Transverse colon (tissue), 4 donors: ENCODE measurements around the gene MCCC1. TPM values are rescaled to one million over a fixed set of nuclear protein-coding genes. Genes with fewer than 3 reads are reported as not detected.

Experiments
- DNase-seq: peaks from one replicate; pipeline ENCODE4 v3.0.0-alpha.2; 2019
- H3K27ac ChIP-seq, 4 donors: fragments of 200-600 bp; sonication (generic); 2 replicates each; pipeline ENCODE4 v1.5.1; 2016 to 2018; ENCODE audit warnings: inconsistent platforms in 4 of 4
- H3K27me3 ChIP-seq: fragments of 200-600 bp; sonication (generic); 2 replicates; pipeline ENCODE4 v1.5.1; 2017; ENCODE audit warnings: inconsistent platforms
- H3K36me3 ChIP-seq, 4 donors: fragments of 200-600 bp; sonication (generic); 2 replicates each; pipeline ENCODE4 v1.5.1; 2017 to 2019; ENCODE audit warnings: inconsistent platforms in 4 of 4
- H3K4me1 ChIP-seq, 4 donors: fragments of 200-600 bp; sonication (generic); 2 replicates each; pipeline ENCODE4 v1.5.1; 2017 to 2020; ENCODE audit warnings: inconsistent platforms in 4 of 4
- H3K4me3 ChIP-seq, 4 donors: fragments of 200-600 bp; sonication (generic); 1 replicate in 1 of 4; 2 replicates in 3 of 4; pipeline versions ENCODE4 v1.5.1 to v1.6.1; 2017 to 2019; ENCODE audit warnings: inconsistent platforms in 4 of 4
- H3K9me3 ChIP-seq, 2 donors: fragments of 200-600 bp; sonication (generic); 2 replicates each; pipeline ENCODE4 v1.5.1; 2017 to 2019; ENCODE audit warnings: inconsistent platforms in 2 of 2
- CTCF ChIP-seq, 5 experiments: fragments of 200-600 bp in 3 of 5; fragments of 450-650 bp in 2 of 5; sonication (generic) in 3 of 5; IDR thresholded peaks; 1 replicate in 2 of 5; 2 replicates in 3 of 5; pipeline ENCODE4 v1.5.1; 2016 to 2017; ENCODE audit warnings: antibody characterized with exemption in 5 of 5, inconsistent platforms in 3 of 5, mild to moderate bottlenecking in 2 of 5, moderate library complexity in 1 of 5
- EP300 ChIP-seq: sonication (generic); formaldehyde crosslinking; IDR thresholded peaks from one replicate; pipeline ENCODE4 v1.6.1; 2017; ENCODE audit warnings: antibody characterized with exemption, low read depth
- POLR2A ChIP-seq: fragments of 450-650 bp; IDR thresholded peaks from one replicate; pipeline ENCODE4 v1.6.1; 2016; ENCODE audit warnings: antibody characterized with exemption, mild to moderate bottlenecking, moderate library complexity
- POLR2AphosphoS5 ChIP-seq, 3 donors: sonication (generic); formaldehyde crosslinking; IDR thresholded peaks; one replicate each; pipeline ENCODE4 v1.6.1; 2016; ENCODE audit warnings: antibody characterized with exemption in 3 of 3
- WGBS, 2 donors: methylation state at CpG; one replicate each; pipeline ENCODE4 v1.1.5; 2018; ENCODE audit warnings: low coverage in 1 of 2; 5-methylcytosine and 5-hydroxymethylcytosine counted together
- in situ Hi-C, 4 donors: fragments of 200-750 bp; cut with MboI; loops; one replicate each; pipeline versions ENCODE4 v1.15.0 to v1.15.1; 2017; ENCODE audit warnings: low sequenced_read_pairs in 3 of 4, low pct_ligation_motif_present in 1 of 4, low pct_unique_long_range_greater_than_20kb in 1 of 4
- intact Hi-C: fragments of 100-400 bp; cut with DNase I; formaldehyde crosslinking; loops from one replicate; pipeline ENCODE4 v1.15.1; 2023; ENCODE audit warnings: low total_unique reads
- total RNA-seq, 4 donors: library from RNA; depleted of rRNA; stranded (reverse); fragments of >200 nt; gene quantifications; one replicate each; pipeline ENCODE4 v1.1.0, GENCODE V29; 2016

Gene MCCC1
- total RNA-seq, 4 donors from 2014 or later = 1.5 to 64.3 (median 19.9) TPM

DNA sequence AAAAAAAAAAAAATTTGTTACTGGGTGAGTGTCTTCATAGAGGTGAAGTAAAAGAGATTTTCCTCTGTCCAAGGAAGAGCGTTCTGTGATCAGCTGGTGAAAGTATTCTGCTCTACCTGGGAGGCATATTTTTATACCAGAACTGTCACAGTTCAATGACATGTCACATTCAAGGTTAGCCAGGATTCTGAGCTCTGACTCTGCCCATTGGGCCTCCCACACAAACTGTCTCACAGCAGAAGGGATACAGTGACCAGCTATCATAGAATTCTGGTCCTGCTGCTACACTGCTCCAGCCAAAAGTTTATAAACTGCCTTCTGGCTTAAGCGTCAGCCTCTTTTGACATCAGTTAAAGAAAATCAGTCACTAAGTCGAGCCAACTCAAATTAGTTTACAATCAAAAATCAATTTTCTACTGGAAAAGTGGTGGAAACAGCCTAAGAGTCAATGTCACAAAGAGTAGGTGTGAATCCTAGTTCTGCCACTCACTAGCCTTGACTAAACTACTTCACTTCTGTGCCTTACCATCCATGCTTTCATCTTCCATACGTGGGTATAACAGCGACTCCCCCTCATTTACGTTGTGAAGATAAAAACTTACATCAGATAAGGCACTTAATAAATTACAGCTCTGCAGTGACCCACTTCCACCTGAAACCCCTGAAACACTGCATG, 66.3 kb downstream of the MCCC1 start:
- Histone ChIP-seq H3K9me3 (no peaks in the 10 kb centered on the region), H3K4me1 (no peaks in the 10 kb centered on the region), H3K36me3 (peaks cover 0 to 22% (median 10%) of the 10 kb centered on the region in 4 donors), H3K27ac (no peak overlapping the region), H3K27me3 (no peaks in the 10 kb centered on the region), H3K4me3 (no peak overlapping the region)
- TF ChIP-seq CTCF (IDR thresholded peaks at IDR 0.05) (no peak), EP300 (no peak)
- DNase-seq = no peak
- WGBS, 2 donors = 91 to 92% methylated on average over 5 to 6 of the region's 6 CpGs
- in situ Hi-C loops (no loop called here), intact Hi-C loops (no loop called here)

- Histone ChIP-seq H3K36me3 (peaks cover 0 to 18% (median 9%) of the 10 kb centered on the region in 4 donors), H3K4me3 (no peak overlapping the region), H3K4me1 (peaks cover 0 to 4% (median 0%) of the 10 kb centered on the region in 4 donors), H3K9me3 (no peaks in the 10 kb centered on the region), H3K27me3 (no peaks in the 10 kb centered on the region), H3K27ac (no peak overlapping the region)
- TF ChIP-seq CTCF (IDR thresholded peaks at IDR 0.05) = no peak
- TF ChIP-seq POLR2AphosphoS5 (IDR thresholded peaks at IDR 0.05) = no peak
- TF ChIP-seq EP300 = no peak
- TF ChIP-seq POLR2A = no peak
- intact Hi-C loops = no loop called here
- DNase-seq = no peak
- in situ Hi-C loops = no loop called here
- WGBS, 2 donors = 100% methylated on average over 1 of the region's 1 CpG
Observed at GRCh38 chr3:183031826-183032225, 67.5 kb downstream of the MCCC1 start.

GRCh38 chr3:183028416-183028815, 70.9 kb downstream of the MCCC1 start:
- no peak for DNase-seq
- H3K27me3 ChIP-seq = no peaks in the 10 kb centered on the region
- intact Hi-C loops (no loop called here), in situ Hi-C loops (no loop called here)
- H3K4me3 ChIP-seq = no peak overlapping the region
- TF ChIP-seq POLR2AphosphoS5 (IDR thresholded peaks at IDR 0.05) (no peak), POLR2A (no peak), EP300 (no peak), CTCF (IDR thresholded peaks at IDR 0.05) (no peak)
- peaks cover 0 to 4% (median 0%) of the 10 kb centered on the region in 4 donors for H3K4me1 ChIP-seq
- H3K36me3 ChIP-seq = peaks cover 0 to 8% (median 3%) of the 10 kb centered on the region in 4 donors
- no peak overlapping the region for H3K27ac ChIP-seq
- no peaks in the 10 kb centered on the region for H3K9me3 ChIP-seq
- 82 to 100% methylated on average over 1 to 3 of the region's 3 CpGs for WGBS, 2 donors

DNA sequence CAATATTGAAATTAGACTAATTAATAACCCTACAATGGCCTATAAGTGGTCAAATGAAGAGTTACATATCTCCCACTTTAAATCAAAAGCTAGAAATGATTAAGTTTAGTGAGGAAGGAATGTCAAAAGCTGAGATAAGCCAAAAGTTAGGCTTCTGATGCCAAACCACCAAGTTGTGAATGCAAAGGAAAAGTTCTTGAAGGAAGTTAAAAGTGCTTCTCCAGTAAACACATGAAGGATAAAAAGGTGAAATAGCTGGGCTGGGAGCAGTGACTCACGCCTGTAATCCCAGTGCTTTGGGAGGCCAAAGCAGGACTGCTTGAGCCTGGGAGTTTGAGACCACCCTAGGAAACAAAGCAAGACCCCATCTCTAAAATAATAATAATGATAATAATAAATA, 72.0 kb downstream of the MCCC1 start:
- intact Hi-C loops (no loop called here), in situ Hi-C loops (no loop called here)
- H3K9me3 ChIP-seq = no peaks in the 10 kb centered on the region
- WGBS, 2 donors = 100% methylated on average over 1 of the region's 1 CpG
- TF ChIP-seq CTCF (IDR thresholded peaks at IDR 0.05) (no peak), POLR2A (no peak), EP300 (no peak), POLR2AphosphoS5 (IDR thresholded peaks at IDR 0.05) (no peak)
- H3K36me3 ChIP-seq = peaks cover 0 to 8% (median 3%) of the 10 kb centered on the region in 4 donors
- H3K27me3 ChIP-seq = no peaks in the 10 kb centered on the region
- peaks cover 0 to 9% (median 2%) of the 10 kb centered on the region in 4 donors for H3K4me1 ChIP-seq
- H3K27ac ChIP-seq = no peak overlapping the region
- DNase-seq = no peak
- H3K4me3 ChIP-seq = no peak overlapping the region
